ENCODE data around the gene XYLT1. TPM values are rescaled to one million over a fixed set of nuclear protein-coding genes. Genes with fewer than 3 reads are reported as not detected.

The XYLT1 gene
- polyA plus RNA-seq, 1 donor from 2014 or later, result 3.3 TPM

DNA sequence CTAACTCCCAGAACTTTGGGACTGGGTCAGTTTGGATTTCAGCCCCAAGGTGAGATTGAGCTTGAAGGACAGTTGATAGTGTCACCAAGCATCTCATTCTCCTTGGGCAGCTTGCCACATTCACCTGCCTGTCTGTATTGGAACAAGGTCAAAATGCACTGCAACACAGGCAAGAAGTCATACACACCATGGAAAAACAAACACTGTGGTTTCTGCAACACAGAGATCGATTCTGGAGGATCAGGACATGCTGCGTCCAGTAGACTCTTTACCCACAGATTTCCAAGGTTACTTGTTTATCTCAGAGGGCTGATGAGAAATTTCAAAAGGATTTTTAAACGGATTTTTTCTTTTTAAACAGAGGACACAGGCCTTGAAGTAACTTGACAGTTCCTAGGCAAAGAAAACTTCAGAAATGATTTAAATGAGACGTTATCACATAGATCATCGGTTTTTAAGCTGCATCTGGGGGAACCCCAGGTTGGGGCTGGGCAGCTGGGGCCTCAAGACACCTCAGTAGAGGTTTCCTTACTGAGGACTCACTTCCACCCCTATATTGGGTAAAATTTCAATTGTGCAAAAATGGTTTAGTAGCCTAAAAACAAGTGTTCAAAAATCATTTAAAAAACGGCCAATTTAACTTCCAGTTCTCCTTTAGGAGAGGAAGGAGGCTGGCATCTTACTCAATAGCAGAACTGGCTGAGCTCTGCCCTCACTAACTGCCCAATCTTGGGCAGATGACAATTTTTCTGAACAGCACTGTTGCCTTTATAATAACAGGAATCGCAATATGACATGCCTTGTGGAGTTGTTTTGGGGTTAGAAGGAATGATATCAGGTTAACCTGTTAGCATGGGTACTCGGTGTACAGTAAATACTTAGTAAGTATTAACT, 299.3 kb downstream of the XYLT1 start:
- Histone ChIP-seq H3K36me3 (ENCODE audit: insufficient read depth, low read length) (no peaks in the 10 kb centered on the region), H3K4me3 (ENCODE audit: low read length) (no peak overlapping the region), H3K9ac (ENCODE audit: low read length) (no peak overlapping the region), H3K9me2 (ENCODE audit: insufficient read depth, low read length) (no peaks in the 10 kb centered on the region), H3F3A (ENCODE audit: insufficient read depth, low read length, poor library complexity, severe bottlenecking) (no peaks in the 10 kb centered on the region), H3K27me3 (ENCODE audit: insufficient read depth, low read depth, low read length) (no peaks in the 10 kb centered on the region), H3K79me2 (replicated peaks; ENCODE audit: insufficient read depth, low read length) (no peaks in the 10 kb centered on the region), H3K27ac (ENCODE audit: low read length) (no peak overlapping the region), H2AFZ (ENCODE audit: low read depth, low read length) (no peak overlapping the region), H4K20me1 (ENCODE audit: insufficient read depth) (no peaks in the 10 kb centered on the region), H3K4me2 (ENCODE audit: low read length) (no peak overlapping the region), H3K9me3 (ENCODE audit: low read length) (no peaks in the 10 kb centered on the region)
- TF ChIP-seq SMC3 (conservative IDR thresholded peaks at IDR 0.05; ENCODE audit: poor library complexity) (no peak), RAD21 (conservative IDR thresholded peaks at IDR 0.05) (no peak), EP300 (conservative IDR thresholded peaks at IDR 0.05; ENCODE audit: poor library complexity, severe bottlenecking) (no peak), POLR2AphosphoS5 (IDR thresholded peaks at IDR 0.05) (no peak), REST (IDR thresholded peaks at IDR 0.05; ENCODE audit: borderline replicate concordance) (no peak), EZH2 (IDR thresholded peaks at IDR 0.05; ENCODE audit: borderline replicate concordance, insufficient read depth, low read length, poor library complexity, severe bottlenecking) (no peak), MXI1 (conservative IDR thresholded peaks at IDR 0.05; ENCODE audit: poor library complexity, severe bottlenecking) (no peak), TAF1 (IDR thresholded peaks at IDR 0.05; ENCODE audit: low read depth) (no peak)
- TF ChIP-seq, protein P1, sequence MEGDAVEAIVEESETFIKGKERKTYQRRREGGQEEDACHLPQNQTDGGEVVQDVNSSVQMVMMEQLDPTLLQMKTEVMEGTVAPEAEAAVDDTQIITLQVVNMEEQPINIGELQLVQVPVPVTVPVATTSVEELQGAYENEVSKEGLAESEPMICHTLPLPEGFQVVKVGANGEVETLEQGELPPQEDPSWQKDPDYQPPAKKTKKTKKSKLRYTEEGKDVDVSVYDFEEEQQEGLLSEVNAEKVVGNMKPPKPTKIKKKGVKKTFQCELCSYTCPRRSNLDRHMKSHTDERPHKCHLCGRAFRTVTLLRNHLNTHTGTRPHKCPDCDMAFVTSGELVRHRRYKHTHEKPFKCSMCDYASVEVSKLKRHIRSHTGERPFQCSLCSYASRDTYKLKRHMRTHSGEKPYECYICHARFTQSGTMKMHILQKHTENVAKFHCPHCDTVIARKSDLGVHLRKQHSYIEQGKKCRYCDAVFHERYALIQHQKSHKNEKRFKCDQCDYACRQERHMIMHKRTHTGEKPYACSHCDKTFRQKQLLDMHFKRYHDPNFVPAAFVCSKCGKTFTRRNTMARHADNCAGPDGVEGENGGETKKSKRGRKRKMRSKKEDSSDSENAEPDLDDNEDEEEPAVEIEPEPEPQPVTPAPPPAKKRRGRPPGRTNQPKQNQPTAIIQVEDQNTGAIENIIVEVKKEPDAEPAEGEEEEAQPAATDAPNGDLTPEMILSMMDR (IDR thresholded peaks at IDR 0.05; ENCODE audit: poor library complexity, severe bottlenecking), result no peak

DNA sequence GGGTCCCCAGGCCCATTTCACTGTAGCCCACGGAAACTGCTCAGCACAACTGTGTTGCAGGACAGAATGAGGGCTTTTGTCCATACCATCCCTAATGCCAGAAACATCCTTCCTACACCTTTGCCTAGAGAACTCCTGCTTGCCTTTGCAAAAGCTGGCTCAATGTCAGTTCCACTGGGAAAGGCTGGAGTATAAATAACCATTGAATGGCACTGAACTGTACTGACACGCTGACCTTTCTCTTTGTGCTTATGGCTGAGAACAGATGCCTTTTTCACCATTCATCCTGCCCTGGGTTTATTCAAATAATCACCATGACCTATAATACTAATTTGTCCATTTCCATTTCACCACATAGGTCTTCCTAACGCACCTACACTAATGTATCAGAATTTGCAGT, 300.3 kb downstream of the XYLT1 start:
- H2AFZ ChIP-seq (ENCODE audit: low read depth, low read length), result no peak overlapping the region
- H4K20me1 ChIP-seq (ENCODE audit: insufficient read depth), result no peaks in the 10 kb centered on the region
- no peaks in the 10 kb centered on the region for H3K27me3 ChIP-seq (ENCODE audit: insufficient read depth, low read depth, low read length)
- no peaks in the 10 kb centered on the region for H3K79me2 ChIP-seq (replicated peaks; ENCODE audit: insufficient read depth, low read length)
- H3K9me2 ChIP-seq (ENCODE audit: insufficient read depth, low read length), result no peaks in the 10 kb centered on the region
- H3K36me3 ChIP-seq (ENCODE audit: insufficient read depth, low read length), result no peaks in the 10 kb centered on the region
- H3K4me3 ChIP-seq (ENCODE audit: low read length), result no peak overlapping the region
- no peak overlapping the region for H3K4me2 ChIP-seq (ENCODE audit: low read length)
- TF ChIP-seq SMC3 (conservative IDR thresholded peaks at IDR 0.05; ENCODE audit: poor library complexity), result no peak
- no peak for TF ChIP-seq EP300 (conservative IDR thresholded peaks at IDR 0.05; ENCODE audit: poor library complexity, severe bottlenecking)
- no peak for TF ChIP-seq REST (IDR thresholded peaks at IDR 0.05; ENCODE audit: borderline replicate concordance)
- TF ChIP-seq POLR2AphosphoS5 (IDR thresholded peaks at IDR 0.05), result no peak
- TF ChIP-seq MXI1 (conservative IDR thresholded peaks at IDR 0.05; ENCODE audit: poor library complexity, severe bottlenecking), result no peak
- no peak for TF ChIP-seq TAF1 (IDR thresholded peaks at IDR 0.05; ENCODE audit: low read depth)
- TF ChIP-seq EZH2 (IDR thresholded peaks at IDR 0.05; ENCODE audit: borderline replicate concordance, insufficient read depth, low read length, poor library complexity, severe bottlenecking), result no peak
- TF ChIP-seq RAD21 (conservative IDR thresholded peaks at IDR 0.05), result no peak
- TF ChIP-seq, protein P1 (IDR thresholded peaks at IDR 0.05; ENCODE audit: poor library complexity, severe bottlenecking), result no peak
- H3F3A ChIP-seq (ENCODE audit: insufficient read depth, low read length, poor library complexity, severe bottlenecking), result no peaks in the 10 kb centered on the region
- no peak overlapping the region for H3K9ac ChIP-seq (ENCODE audit: low read length)
- no peaks in the 10 kb centered on the region for H3K9me3 ChIP-seq (ENCODE audit: low read length)
- no peak overlapping the region for H3K27ac ChIP-seq (ENCODE audit: low read length)
